H1 (cell line): ENCODE results near the gene IL36G. TPM values are rescaled to one million over a fixed set of nuclear protein-coding genes. Genes with fewer than 3 reads are reported as not detected.

Experiments used
- CTCF ChIA-PET: fragments of 300-600 bp; sonication (Branson Sonifier 250); formaldehyde crosslinking; loops from one replicate; lab custom pipeline; 2021; ENCODE audit not compliant: partially characterized antibody; lab: Charles Lee
- POLR2A ChIA-PET: fragments of 300-600 bp; sonication (Branson Sonifier 250); formaldehyde crosslinking; loops from one replicate; lab custom pipeline; 2021; ENCODE audit warnings: inconsistent platforms; ENCODE audit not compliant: partially characterized antibody; lab: Charles Lee
- DNase-seq, 2 experiments: peaks; one replicate each; pipeline versions ENCODE4 v3.0.0 to v3.0.0-alpha.2; 2010 to 2022; ENCODE audit warnings: low spot score in 2 of 2, low read depth in 1 of 2, mixed read lengths in 1 of 2
- FAIRE-seq: peaks from 2 replicates; lab custom pipeline; 2011; peaks lifted over from hg19 to GRCh38; lab: Jason Lieb, UNC
- H2AFZ ChIP-seq: 2 replicates; pipeline ENCODE4 v1.8.1; 2012; ENCODE audit warnings: low read length, inconsistent platforms
- H2AK5ac ChIP-seq: 2 replicates; pipeline ENCODE4 v1.6.1; 2013; ENCODE audit warnings: low read depth, low read length
- H2BK120ac ChIP-seq: replicated peaks from 2 replicates; pipeline ENCODE3; 2013; ENCODE audit warnings: low read depth, low read length, inconsistent platforms
- H2BK12ac ChIP-seq: 2 replicates; pipeline ENCODE4 v1.6.1; 2013; ENCODE audit warnings: low read depth, low read length
- H2BK15ac ChIP-seq: 2 replicates; pipeline ENCODE4 v1.6.1; 2013; ENCODE audit warnings: low read length
- H2BK20ac ChIP-seq: 2 replicates; pipeline ENCODE4 v1.6.1; 2013; ENCODE audit warnings: low read length
- H2BK5ac ChIP-seq: 2 replicates; pipeline ENCODE4 v1.6.1; 2013; ENCODE audit warnings: low read depth, low read length
- H3K14ac ChIP-seq: 2 replicates; pipeline ENCODE4 v1.6.1; 2013; ENCODE audit warnings: inconsistent platforms; ENCODE audit not compliant: insufficient read length
- H3K18ac ChIP-seq: 2 replicates; pipeline ENCODE4 v1.6.1; 2013; ENCODE audit warnings: low read length; ENCODE audit errors: extremely low read depth
- H3K23ac ChIP-seq: 2 replicates; pipeline ENCODE4 v1.6.1; 2013; ENCODE audit warnings: inconsistent platforms; ENCODE audit not compliant: insufficient read length
- H3K23me2 ChIP-seq: 2 replicates; pipeline ENCODE4 v1.6.1; 2013; ENCODE audit warnings: low read depth, low read length
- H3K27ac ChIP-seq: 2 replicates; pipeline ENCODE4 v1.6.1; 2011; ENCODE audit warnings: low read depth, low read length, inconsistent platforms
- H3K27me3 ChIP-seq, 4 experiments: replicated peaks in 1 of 4; 1 replicate in 1 of 4; 2 replicates in 3 of 4; pipeline versions ENCODE4 v1.6.1 to v1.8.1; 2011 to 2013; ENCODE audit warnings: low read length in 3 of 4, mild to moderate bottlenecking in 3 of 4, inconsistent platforms in 2 of 4, mixed read lengths in 2 of 4, moderate library complexity in 1 of 4; ENCODE audit not compliant: control insufficient read depth in 3 of 4, insufficient read depth in 3 of 4; ENCODE audit errors: extremely low read depth in 1 of 4
- H3K36me3 ChIP-seq, 4 experiments: 2 replicates each; pipeline versions ENCODE4 v1.6.1 to v1.8.1; 2011 to 2013; ENCODE audit warnings: mild to moderate bottlenecking in 4 of 4, low read length in 3 of 4, moderate library complexity in 2 of 4, control low read depth in 1 of 4, inconsistent platforms in 1 of 4; ENCODE audit not compliant: insufficient read depth in 4 of 4, control insufficient read depth in 2 of 4
- H3K4ac ChIP-seq: replicated peaks from 2 replicates; pipeline ENCODE3; 2013; ENCODE audit warnings: low read length, low read depth, mixed read lengths, inconsistent platforms; ENCODE audit not compliant: insufficient read length
- H3K4me1 ChIP-seq, 4 experiments: replicated peaks in 1 of 4; 1 replicate in 1 of 4; 2 replicates in 3 of 4; pipeline versions ENCODE4 v1.6.1 to v1.8.1; 2011 to 2013; ENCODE audit warnings: low read length in 3 of 4, inconsistent platforms in 2 of 4, mixed read lengths in 1 of 4; ENCODE audit not compliant: insufficient read depth in 4 of 4, control insufficient read depth in 3 of 4
- H3K4me2 ChIP-seq, 2 experiments: 2 replicates each; pipeline versions ENCODE4 v1.6.1 to v1.8.1; 2011 to 2013; ENCODE audit warnings: low read depth in 2 of 2, low read length in 2 of 2, control low read depth in 1 of 2, inconsistent platforms in 1 of 2, mild to moderate bottlenecking in 1 of 2; ENCODE audit not compliant: insufficient read depth in 1 of 2
- H3K4me3 ChIP-seq, 4 experiments: fragments of 200-600, 300-600 bp in 1 of 4; sonication (generic), shearing (Covaris generic), sonication (Bioruptor Twin) in 1 of 4; 2 replicates each; pipeline versions ENCODE4 v1.5.1 to v1.8.1; 2011 to 2016; ENCODE audit warnings: low read length in 4 of 4, low read depth in 3 of 4, control low read depth in 2 of 4, inconsistent platforms in 2 of 4, mild to moderate bottlenecking in 2 of 4, mixed read lengths in 1 of 4, moderate library complexity in 1 of 4; ENCODE audit not compliant: insufficient read depth in 2 of 4; ENCODE audit errors: extremely low read depth in 1 of 4
- H3K56ac ChIP-seq: replicated peaks from 2 replicates; pipeline ENCODE3; 2013; ENCODE audit warnings: low read depth, mild to moderate bottlenecking, mixed read lengths, low read length, inconsistent platforms; ENCODE audit not compliant: insufficient read length
- H3K79me1 ChIP-seq: 2 replicates; pipeline ENCODE4 v1.6.1; 2013; ENCODE audit warnings: low read depth, low read length, control low read depth
- H3K79me2 ChIP-seq, 2 experiments: 2 replicates each; pipeline versions ENCODE4 v1.6.1 to v1.8.1; 2012 to 2013; ENCODE audit warnings: low read length in 2 of 2, mild to moderate bottlenecking in 2 of 2, inconsistent platforms in 1 of 2; ENCODE audit not compliant: insufficient read depth in 2 of 2, control insufficient read depth in 1 of 2
- H3K9ac ChIP-seq, 4 experiments: replicated peaks in 1 of 4; 1 replicate in 1 of 4; 2 replicates in 3 of 4; pipeline versions ENCODE4 v1.6.1 to v1.8.1; 2011 to 2013; ENCODE audit warnings: low read depth in 3 of 4, low read length in 3 of 4, control low read depth in 2 of 4, mild to moderate bottlenecking in 2 of 4, moderate library complexity in 2 of 4, inconsistent platforms in 1 of 4; ENCODE audit errors: extremely low read depth in 1 of 4
- H3K9me3 ChIP-seq, 2 experiments: 2 replicates each; pipeline versions ENCODE4 v1.6.1 to v1.8.1; 2012 to 2013; ENCODE audit warnings: mild to moderate bottlenecking in 2 of 2, moderate library complexity in 2 of 2, control low read depth in 1 of 2, inconsistent platforms in 1 of 2, low read depth in 1 of 2, low read length in 1 of 2, mixed read lengths in 1 of 2; ENCODE audit not compliant: insufficient read depth in 2 of 2
- H4K20me1 ChIP-seq, 2 experiments: replicated peaks in 1 of 2; 2 replicates each; pipeline versions ENCODE3 to v1.8.1; 2011 to 2013; ENCODE audit warnings: inconsistent platforms in 2 of 2, low read length in 2 of 2, mild to moderate bottlenecking in 1 of 2; ENCODE audit not compliant: insufficient read depth in 2 of 2, control insufficient read depth in 1 of 2
- H4K5ac ChIP-seq: 2 replicates; pipeline ENCODE4 v1.6.1; 2013; ENCODE audit warnings: low read length, low read depth, mixed read lengths, inconsistent platforms; ENCODE audit not compliant: insufficient read length
- H4K8ac ChIP-seq: 2 replicates; pipeline ENCODE4 v1.8.0; 2013; ENCODE audit warnings: mild to moderate bottlenecking, moderate library complexity, low read length, inconsistent platforms; ENCODE audit not compliant: insufficient read depth; ENCODE audit errors: extremely low read depth
- H4K91ac ChIP-seq: replicated peaks from 2 replicates; pipeline ENCODE3; 2013; ENCODE audit warnings: low read length, mixed read lengths, inconsistent platforms; ENCODE audit not compliant: insufficient read length
- EZH2 ChIP-seq: fragments of 200-600 bp; sonication (generic); IDR thresholded peaks from 2 replicates; pipeline ENCODE4 v1.7.1; 2012; ENCODE audit warnings: low read depth, mild to moderate bottlenecking, moderate library complexity, low read length, inconsistent platforms; ENCODE audit not compliant: severe bottlenecking
- POLR2A ChIP-seq, 2 experiments: IDR thresholded peaks; 1 replicate in 1 of 2; 2 replicates in 1 of 2; pipeline ENCODE4 v1.6.1; 2011; ENCODE audit warnings: low read depth in 2 of 2, low read length in 2 of 2, mild to moderate bottlenecking in 2 of 2; ENCODE audit errors: control extremely low read depth in 1 of 2
- SAP30 ChIP-seq: fragments of 300-600 bp; sonication (generic); IDR thresholded peaks from 2 replicates; pipeline ENCODE4 v1.7.1; 2012; ENCODE audit warnings: low read length, moderate library complexity, mild to moderate bottlenecking, inconsistent platforms; ENCODE audit not compliant: insufficient read depth, insufficient replicate concordance
- TCF12 ChIP-seq: IDR thresholded peaks from 2 replicates; pipeline ENCODE4 v1.6.1; 2011; ENCODE audit warnings: low read depth, mild to moderate bottlenecking, low read length
- WGBS, 2 experiments: shearing (Covaris generic) in 1 of 2; methylation state at CpG; one replicate each; pipeline versions ENCODE4 v1.1.6 to v1.1.7; 2013 to 2015; ENCODE audit warnings: low lambda C conversion rate in 2 of 2, mixed read lengths in 2 of 2, inconsistent platforms in 1 of 2, low coverage in 1 of 2, missing lambda C conversion rate in 1 of 2; ENCODE audit not compliant: insufficient replicate concordance in 2 of 2, insufficient coverage in 1 of 2, insufficient read length in 1 of 2; ENCODE audit errors: extremely low coverage in 1 of 2, missing lambda C conversion rate in 1 of 2; 5-methylcytosine and 5-hydroxymethylcytosine counted together
- polyA plus RNA-seq, 7 experiments: library from polyadenylated mRNA; depleted of rRNA in 3 of 7; stranded (reverse) in 5 of 7; unstranded in 2 of 7; fragments of >200 nt in 5 of 7; fragments of 200-250 nt in 2 of 7; gene quantifications; 1 replicate in 5 of 7; 2 replicates in 1 of 7; 4 replicates in 1 of 7; pipeline versions ENCODE4 v1.2.1 to v1.2.3, GENCODE V29; 2011 to 2013; ENCODE audit warnings: missing spikeins in 2 of 7, mixed read lengths in 2 of 7
- total RNA-seq: library from RNA; stranded (reverse); fragmentation: NEBNext Ultra II Directional; extraction: Animal tissue kit (Norgen Biotek cat#: 25700); gene quantifications from 2 replicates; pipeline ENCODE4 v1.2.1, GENCODE V29; 2021

Gene IL36G
- total and polyA plus RNA-seq, 2 of the 8 experiments (the other 6 are each of a cell fraction or from before 2014, with no cell fraction given): 0.39 TPM; not detected in 1

- H3K4me2 ChIP-seq: no peak overlapping the region
- H2BK15ac ChIP-seq: no peak overlapping the region
- H4K20me1 ChIP-seq: no peaks in the 10 kb centered on the region
- no peak overlapping the region for H4K8ac ChIP-seq
- no peak overlapping the region for H3K27ac ChIP-seq
- H3K4me3 ChIP-seq: no peak overlapping the region
- no peaks in the 10 kb centered on the region for H3K27me3 ChIP-seq
- H2BK120ac ChIP-seq: no peak overlapping the region
- ChIA-PET POLR2A (no interaction called here), CTCF (interaction anchor here (1.1 to 4.8 kb wide), 4 partner anchors 15 to 190 kb away, joined by 3 to 54 read pairs (median 24); no protein-coding TSS in a partner anchor)
- H3K4ac ChIP-seq: no peak overlapping the region
- no peak overlapping the region for H3K14ac ChIP-seq
- H4K5ac ChIP-seq: no peak overlapping the region
- H2AFZ ChIP-seq: no peak overlapping the region
- H3K36me3 ChIP-seq: no peaks in the 10 kb centered on the region
- H3K79me2 ChIP-seq: no peaks in the 10 kb centered on the region
- H3K56ac ChIP-seq: no peak overlapping the region
- no peaks in the 10 kb centered on the region for H3K23me2 ChIP-seq
- 86% methylated on average over 5 of the region's 5 CpGs; no CpG with 5 or more reads in 1 of the 2 experiments for WGBS, 2 experiments
- H3K23ac ChIP-seq: no peak overlapping the region
- H2AK5ac ChIP-seq: no peak overlapping the region
- H3K9ac ChIP-seq: no peak overlapping the region
- no peaks in the 10 kb centered on the region for H3K79me1 ChIP-seq
- H4K91ac ChIP-seq: no peak overlapping the region
- no peak overlapping the region for H2BK20ac ChIP-seq
- no peak overlapping the region for H3K18ac ChIP-seq
- no peak overlapping the region for H2BK5ac ChIP-seq
- H3K4me1 ChIP-seq: no peaks in the 10 kb centered on the region
- FAIRE-seq: no peak
- no peak for DNase-seq
- H3K9me3 ChIP-seq: no peaks in the 10 kb centered on the region
- H2BK12ac ChIP-seq: no peak overlapping the region
- TF ChIP-seq TCF12: no peak
- TF ChIP-seq POLR2A (IDR thresholded peaks at IDR 0.05; ENCODE audit: control extremely low read depth in 1 of 2, low read depth in 2 of 2, low read length in 2 of 2): no peak
- TF ChIP-seq EZH2: no peak
- no peak for TF ChIP-seq SAP30
Observed at GRCh38 chr2:112938904-112939303, 38.9 kb upstream of the IL36G start.
